UCSD-AML1 (cell line): ENCODE data around the gene GPR183.

Experiments
- DNase-seq: peaks from one replicate; lab custom pipeline; 2025; ENCODE audit not compliant: unreplicated experiment; lab: John Stamatoyannopoulos, UW

GPR183 gene

DNA sequence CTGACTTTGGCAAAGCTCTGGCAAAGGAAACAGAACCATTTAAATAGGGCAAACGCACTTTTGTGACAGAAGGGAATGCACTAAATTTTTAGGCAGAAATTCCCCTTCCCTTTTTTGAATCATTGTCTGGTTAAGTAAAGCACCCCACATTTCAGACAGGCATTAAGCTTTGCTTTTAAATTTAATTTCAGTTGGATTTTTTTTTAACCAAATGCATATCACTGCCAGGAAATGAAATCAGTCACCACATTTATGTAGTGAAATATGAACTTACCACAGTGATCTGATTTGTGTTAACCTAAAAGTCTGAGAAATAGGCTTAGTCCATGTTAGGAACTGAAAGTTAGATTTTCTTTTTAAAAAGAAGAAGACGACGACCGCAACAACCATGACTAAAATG lies 10.8 kb downstream of the GPR183 start:
- no peak for DNase-seq

DNA sequence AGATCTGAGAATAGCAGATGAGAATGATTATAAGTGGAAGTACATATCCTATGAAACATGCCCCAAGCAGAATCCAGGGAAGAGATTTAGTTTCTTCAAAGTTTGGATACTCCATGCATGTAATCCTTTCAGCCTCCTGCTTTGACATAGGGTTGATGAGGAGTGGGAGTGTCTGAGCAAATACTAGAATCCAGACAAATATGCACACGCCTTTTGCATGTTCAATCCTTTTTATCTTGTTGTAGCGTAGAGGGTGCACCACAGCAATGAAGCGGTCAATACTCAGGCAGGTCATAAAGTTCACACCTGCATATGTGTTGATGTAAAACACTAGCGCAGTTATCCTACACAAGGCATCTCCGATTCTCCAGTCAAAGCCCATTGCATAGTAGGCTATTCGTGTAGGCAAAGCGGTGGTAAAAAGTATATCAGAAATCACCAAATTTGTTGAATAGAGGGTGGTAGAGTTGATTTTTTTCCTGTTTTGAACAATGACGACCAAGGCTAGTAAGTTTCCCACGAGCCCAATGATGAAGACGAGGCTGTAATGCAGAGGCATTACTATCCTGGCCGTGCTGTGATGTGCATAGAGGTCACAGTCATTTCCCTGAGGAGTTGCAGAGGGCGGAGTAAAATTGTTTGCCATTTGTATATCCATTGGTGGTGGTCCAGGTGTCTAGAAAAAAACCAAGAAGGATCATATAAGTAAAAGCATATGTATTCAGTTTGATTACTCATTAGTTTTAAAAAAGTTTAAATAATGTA lies 11.5 kb downstream of the GPR183 start:
- no peak for DNase-seq

- no peak for DNase-seq
Observed at GRCh38 chr13:99294958-99295357, 12.2 kb downstream of the GPR183 start.

GRCh38 chr13:99294198-99294597 lies 13.0 kb downstream of the GPR183 start:
- no peak for DNase-seq

DNA sequence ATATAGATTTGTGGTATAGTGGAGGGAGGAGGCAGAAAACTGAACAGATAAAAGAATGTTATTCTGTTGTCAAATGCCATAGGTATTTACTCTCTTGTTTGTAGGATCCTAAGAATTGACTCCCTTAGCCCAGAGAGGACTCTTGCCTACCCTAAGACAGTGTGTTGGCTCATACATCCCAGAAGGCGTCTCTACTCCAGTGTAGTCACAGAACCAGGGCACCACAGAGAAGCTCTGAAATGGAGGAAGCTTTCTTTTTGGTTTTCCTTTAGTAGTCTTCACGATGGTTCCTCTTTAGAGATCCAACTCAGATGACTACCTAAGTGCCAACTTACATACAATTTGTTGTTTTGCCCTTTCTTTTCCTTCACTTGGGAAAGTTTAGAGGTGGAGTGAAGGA lies 14.0 kb downstream of the GPR183 start:
- no peak for DNase-seq

DNA sequence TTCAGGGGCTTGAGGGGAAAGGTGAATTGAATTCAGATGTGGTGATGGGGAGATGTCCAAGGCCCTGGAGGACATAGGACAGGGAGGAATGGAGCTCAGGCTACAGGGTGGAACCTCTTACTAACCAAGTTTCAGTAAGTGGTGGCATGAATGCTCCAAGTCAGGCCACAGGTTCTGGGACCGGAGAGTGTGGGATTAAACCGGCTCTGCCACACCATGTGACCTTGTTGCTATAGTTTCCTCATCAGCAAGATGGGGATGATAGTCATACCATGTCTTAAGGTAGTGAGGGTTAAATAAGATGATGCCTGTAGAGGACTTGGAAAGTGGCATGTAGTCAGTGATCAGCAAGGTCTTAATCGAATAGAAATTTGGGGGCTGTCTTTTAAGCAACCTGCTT lies 16.3 kb downstream of the GPR183 start:
- DNase-seq = no peak

GRCh38 chr13:99289674-99290337 lies 17.4 kb downstream of the GPR183 start:
- DNase-seq = no peak

- DNase-seq = no peak
Observed at GRCh38 chr13:99289271-99289670, 17.9 kb downstream of the GPR183 start.

DNA sequence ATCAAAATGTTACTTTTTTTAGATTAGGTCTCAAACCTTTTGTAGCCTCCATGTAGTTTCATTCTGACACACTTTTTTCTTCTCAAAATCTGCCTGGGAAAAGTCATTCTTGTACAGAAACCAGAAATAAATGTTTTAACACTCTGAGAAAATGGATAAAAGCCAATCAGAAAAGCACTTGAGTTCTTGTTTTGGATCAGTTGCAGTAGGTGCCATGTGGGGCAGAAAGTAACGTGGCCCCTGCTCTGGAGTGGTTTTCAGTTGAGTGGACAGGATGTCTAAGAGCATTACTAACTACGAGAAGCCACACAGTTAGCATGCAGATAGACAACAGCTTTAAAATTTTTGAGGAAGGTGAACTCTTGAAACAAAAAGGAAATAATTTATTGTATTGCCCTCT lies 19.1 kb downstream of the GPR183 start:
- DNase-seq = no peak

DNA sequence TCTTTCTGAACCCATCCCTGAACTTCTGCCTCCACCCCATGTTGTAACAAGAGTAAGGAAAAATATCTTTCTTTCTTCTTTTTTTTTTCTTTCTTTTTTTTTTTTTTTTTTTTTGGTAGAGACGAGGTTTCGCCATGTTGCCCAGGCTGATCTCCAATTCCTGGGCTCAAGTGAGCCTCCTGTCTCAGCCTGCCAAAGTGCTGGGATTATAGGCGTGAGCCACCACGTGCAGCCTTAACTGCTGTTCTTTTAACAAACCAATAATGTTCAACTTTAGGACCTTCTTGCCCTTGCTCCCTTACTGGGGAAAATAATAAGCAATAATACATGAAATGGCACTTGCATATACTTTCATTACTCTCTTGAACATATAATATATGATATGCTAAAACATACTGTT lies 19.6 kb downstream of the GPR183 start:
- no peak for DNase-seq

- no peak for DNase-seq
Observed at GRCh38 chr13:99285432-99286182, 21.6 kb downstream of the GPR183 start.

- DNase-seq = no peak
Observed at GRCh38 chr13:99282264-99283231, 24.7 kb downstream of the GPR183 start.

DNA sequence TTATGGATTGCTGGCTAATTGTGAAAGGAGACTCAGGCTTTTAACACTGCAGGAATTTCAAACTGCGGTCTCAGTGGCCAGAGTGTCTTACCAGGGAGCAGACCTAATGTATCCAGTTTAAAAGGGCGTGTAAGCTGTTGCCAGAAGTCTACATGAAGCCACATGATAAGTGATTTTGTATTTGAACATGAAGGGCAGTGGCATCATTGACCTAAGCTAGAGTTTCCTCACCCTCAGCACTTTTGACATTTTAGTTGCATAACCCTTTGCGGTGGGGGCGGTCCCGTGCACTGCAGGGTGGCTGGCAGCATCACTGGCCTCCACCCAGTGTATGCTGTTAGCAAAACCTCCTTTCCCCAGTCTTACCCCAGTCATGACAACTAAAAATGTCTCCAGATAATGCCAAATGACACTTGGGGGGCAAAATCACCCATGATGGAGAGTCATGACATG lies 25.4 kb downstream of the GPR183 start:
- DNase-seq = no peak

GRCh38 chr13:99280166-99280565 lies 27.0 kb downstream of the GPR183 start:
- no peak for DNase-seq

DNA sequence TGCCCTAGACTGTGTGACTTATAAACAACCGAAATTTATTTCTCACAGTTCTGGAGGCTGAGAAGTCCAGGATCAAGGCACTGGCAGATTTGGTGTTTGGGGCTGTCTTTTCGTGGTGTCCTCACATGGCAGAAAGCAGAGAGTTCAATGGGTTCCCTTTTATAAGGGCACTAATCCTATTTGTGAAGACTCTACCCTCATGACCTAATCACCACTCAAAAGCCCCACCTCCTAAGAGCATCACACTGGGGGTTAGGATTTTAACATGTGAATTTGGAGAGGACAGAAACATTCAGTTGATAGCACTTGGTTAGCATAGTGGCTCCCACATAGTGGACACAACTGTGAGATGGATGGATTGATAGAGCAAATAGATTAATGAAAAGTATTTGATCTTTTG lies 27.6 kb downstream of the GPR183 start:
- no peak for DNase-seq

DNA sequence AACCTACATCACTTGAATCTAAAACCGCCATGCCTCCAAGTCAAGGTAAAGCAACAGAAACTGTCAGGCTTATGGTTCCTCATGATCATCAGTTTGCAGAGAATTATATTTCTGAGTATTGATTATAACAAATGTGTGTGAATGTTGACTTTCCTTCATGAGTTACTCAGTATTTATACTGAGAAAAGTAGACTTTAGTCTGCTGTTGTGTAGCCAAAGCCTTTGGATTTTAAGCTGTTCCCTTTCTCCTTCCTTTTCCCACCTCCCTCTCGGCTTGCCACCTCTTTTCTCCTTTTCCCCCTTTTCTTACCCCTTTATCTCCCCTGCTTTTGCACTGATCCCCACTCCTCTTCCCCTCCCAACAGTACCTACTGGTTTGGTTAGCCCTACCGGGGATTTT lies 28.4 kb downstream of the GPR183 start:
- DNase-seq = no peak

DNA sequence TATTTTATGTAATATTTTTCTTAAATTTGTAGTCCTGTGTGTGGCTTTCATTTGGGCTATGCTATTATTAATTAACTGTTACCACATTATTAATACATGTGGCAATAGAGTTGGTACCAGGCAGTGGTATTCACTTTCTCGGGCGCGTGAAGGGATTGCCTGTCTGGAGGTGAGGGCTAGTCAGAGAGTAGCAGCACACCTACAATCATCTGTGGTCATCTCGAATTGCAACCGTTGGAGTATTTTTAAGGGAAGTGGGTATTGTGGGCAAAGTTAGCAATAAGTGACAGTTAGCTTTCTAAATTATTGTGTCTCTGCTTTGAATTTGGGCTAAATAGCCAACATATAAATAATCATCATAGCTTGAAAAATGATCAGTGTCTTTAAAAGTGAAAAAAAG lies 29.0 kb downstream of the GPR183 start:
- DNase-seq = no peak

- DNase-seq = no peak
Observed at GRCh38 chr13:99277629-99278028, 29.6 kb downstream of the GPR183 start.

DNA sequence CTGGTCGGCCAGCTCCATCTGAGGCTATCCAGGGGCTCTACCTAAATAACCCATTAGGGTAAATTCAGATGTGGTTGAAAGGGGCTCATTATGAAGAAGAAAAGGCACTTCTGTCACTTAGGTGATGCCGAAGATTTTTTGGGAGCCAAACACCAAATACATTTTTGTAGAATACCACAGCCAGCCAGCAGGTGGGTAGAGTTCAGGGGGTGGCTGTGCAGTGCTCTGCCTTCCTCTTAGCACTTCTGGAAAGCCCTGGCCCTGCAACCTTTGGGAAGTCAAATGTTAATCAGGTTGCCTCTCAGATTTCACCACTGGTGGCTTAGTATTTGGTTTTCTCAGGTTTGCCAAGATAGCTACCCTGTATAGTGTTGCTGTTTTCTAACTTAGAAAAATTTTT lies 30.5 kb downstream of the GPR183 start:
- no peak for DNase-seq

DNA sequence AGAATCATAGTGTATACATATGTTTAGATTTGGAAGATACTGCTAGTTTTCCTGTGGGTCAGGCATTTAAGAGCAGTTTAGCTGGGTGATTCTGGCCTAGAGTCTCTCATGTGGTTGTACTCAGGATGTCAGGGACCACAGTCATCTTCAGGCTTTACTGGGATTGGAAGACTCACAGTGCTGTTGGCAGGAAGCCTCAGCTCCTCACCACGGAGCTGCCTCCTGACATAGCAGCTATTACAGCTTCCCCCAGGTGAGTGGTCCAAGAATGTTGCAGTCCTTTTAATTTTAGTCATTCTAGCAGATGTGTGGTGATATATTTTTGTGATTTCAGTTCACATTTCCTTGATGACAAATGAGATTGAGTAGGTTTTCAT lies 32.1 kb downstream of the GPR183 start:
- DNase-seq = no peak

DNA sequence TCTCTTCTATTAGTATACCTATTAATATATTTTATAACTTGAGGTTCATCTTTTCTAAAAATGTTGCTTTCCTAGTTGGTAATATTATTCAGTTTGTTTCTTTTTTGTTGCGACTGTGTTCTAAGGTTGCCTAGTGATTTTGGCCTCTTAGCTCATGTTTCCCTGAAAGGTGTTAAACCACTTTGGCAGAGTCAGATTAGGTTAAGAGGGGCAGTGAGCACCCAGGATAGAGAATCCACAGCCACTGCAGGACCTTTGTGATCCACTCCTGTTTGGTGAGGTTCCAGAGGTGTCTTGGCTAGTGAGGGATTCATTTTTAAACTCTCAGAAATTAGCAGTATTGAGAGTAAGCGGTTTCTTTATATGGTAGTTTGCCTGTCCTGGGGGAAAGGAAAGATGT lies 34.1 kb downstream of the GPR183 start:
- no peak for DNase-seq
